ENCODE data around the gene LILRA5. TPM values are rescaled to one million over a fixed set of nuclear protein-coding genes. Genes with fewer than 3 reads are reported as not detected.
A peak's percentile ranks its signal among the peaks of the same experiment; 100 is the strongest.
"Not testable (repeated sequence)": the region's sequence is repeated elsewhere in the genome, so short reads cannot be mapped to it uniquely, and the experiment has no call there.

Gene LILRA5
- total RNA-seq = 1 to 10 TPM in 3 of 4 donors, not detected in 1; 1.1 to 2.2 (median 1.1) TPM
- polyA plus RNA-seq = 1 to 10 TPM in 1 of 3 donors, under 1 TPM in 2; 0.44 to 1.2 (median 0.52) TPM
- long read RNA-seq, donor 1, partial matches to known transcripts = 0 of 1 reads
- long read RNA-seq, donor 1, other reads (novel, unspliced or antisense) = 0 of 1 reads
- long read RNA-seq, donor 2, partial matches to known transcripts = 0 of 3 reads
- long read RNA-seq, donor 2, other reads (novel, unspliced or antisense) = 0 of 3 reads

GRCh38 chr19:54312436-54313377 lies at the start of gene LILRA5:
Gene LILRA5, minus strand, starts transcription at chr19:54313166. Its CDS starts 147 bp downstream, at chr19:54313019.
- peak in 1 of 2 donors; percentile 62 for DNase-seq
- intact Hi-C loops (cut with DNase I) = no loop called here
- 43 to 50% (median 47%) methylated on average over 13 of the region's 13 CpGs for WGBS, 3 donors
- no peak within 1 kb of the TSS for H3K27ac ChIP-seq
- H3K4me1 ChIP-seq = no peaks in the 10 kb centered on the region
- no peak for TF ChIP-seq CTCF (IDR thresholded peaks at IDR 0.05)
- no peaks in the 10 kb centered on the region for H3K9me3 ChIP-seq
- H3K4me3 ChIP-seq = no peak within 1 kb of the TSS
- peaks cover 0 to 6% (median 4%) of the 10 kb centered on the region in 3 donors for H3K27me3 ChIP-seq (ENCODE audit: insufficient read depth in 3 of 3, low read length in 2 of 3)
- ATAC-seq = peak in 1 of 4 donors; percentile 33
- H3K36me3 ChIP-seq (ENCODE audit: insufficient read depth in 1 of 2, low read depth in 1 of 2) = no peaks in the 10 kb centered on the region

- WGBS, 3 donors = 41 to 57% (median 52%) methylated on average over 4 to 7 of the region's 10 CpGs
- DNase-seq; H3K9me3 ChIP-seq; H3K36me3 ChIP-seq (ENCODE audit: insufficient read depth in 1 of 2, low read depth in 1 of 2); H3K27ac ChIP-seq; H3K4me1 ChIP-seq; intact Hi-C loops (cut with DNase I); H3K27me3 ChIP-seq (ENCODE audit: insufficient read depth in 3 of 3, low read length in 2 of 3); ATAC-seq: not testable (repeated sequence)
- H3K4me3 ChIP-seq = peak overlapping the region; percentile 15
Measured at GRCh38 chr19:54361680-54362422, 48.9 kb upstream of the LILRA5 start.

GRCh38 chr19:54359149-54359820 lies 46.3 kb upstream of the LILRA5 start:
- intact Hi-C loops (cut with DNase I); DNase-seq; H3K4me1 ChIP-seq; H3K9me3 ChIP-seq; H3K36me3 ChIP-seq (ENCODE audit: insufficient read depth in 1 of 2, low read depth in 1 of 2); ATAC-seq; H3K27ac ChIP-seq; H3K27me3 ChIP-seq (ENCODE audit: insufficient read depth in 3 of 3, low read length in 2 of 3); H3K4me3 ChIP-seq: not testable (repeated sequence)
- 15 to 21% (median 19%) methylated on average over 11 to 15 of the region's 21 CpGs for WGBS, 3 donors

GRCh38 chr19:54357381-54357780 lies 44.4 kb upstream of the LILRA5 start:
- 72 to 77% (median 75%) methylated on average over 16 of the region's 16 CpGs for WGBS, 3 donors

More at GRCh38 chr19:54357381-54357780, 44.4 kb upstream of the LILRA5 start:
- H3K27me3 ChIP-seq (ENCODE audit: insufficient read depth in 3 of 3, low read length in 2 of 3) = no peaks in the 10 kb centered on the region
- no peaks in the 10 kb centered on the region for H3K9me3 ChIP-seq
- H3K4me3 ChIP-seq = no peak overlapping the region
- no peaks in the 10 kb centered on the region for H3K36me3 ChIP-seq (ENCODE audit: insufficient read depth in 1 of 2, low read depth in 1 of 2)
- no peak overlapping the region for H3K27ac ChIP-seq
- DNase-seq = no peak
- TF ChIP-seq CTCF (IDR thresholded peaks at IDR 0.05) = no peak
- no peak for ATAC-seq
- no peaks in the 10 kb centered on the region for H3K4me1 ChIP-seq
- intact Hi-C loops (cut with DNase I) = no loop called here

All from psoas muscle (tissue), 8 donors.